CD4-positive, alpha-beta T cell (primary cell): Measurements from ENCODE around the gene CACHD1. TPM values are rescaled to one million over a fixed set of nuclear protein-coding genes. Genes with fewer than 3 reads are reported as not detected.

Experiments
- ATAC-seq: fragments of 200-7000 bp; cut with Tn5 transposase; one replicate; pipeline ENCODE4 v1.10.0; 2022; ENCODE audit warnings: mild to moderate bottlenecking; ENCODE audit not compliant: poor library complexity
- CTCF ChIA-PET: fragments of 350-600 bp; sonication (Branson Sonifier 250); formaldehyde crosslinking; loops from one replicate; lab custom pipeline; 2021; ENCODE audit warnings: antibody characterized with exemption, inconsistent platforms; lab: Charles Lee
- POLR2A ChIA-PET: fragments of 350-600 bp; sonication (Branson Sonifier 250); formaldehyde crosslinking; loops from one replicate; lab custom pipeline; 2021; ENCODE audit warnings: antibody characterized with exemption, inconsistent platforms; lab: Charles Lee
- DNase-seq, 14 experiments: peaks; one replicate each; pipeline ENCODE4 v3.0.0-alpha.2; 2013 to 2020; ENCODE audit warnings: mixed read lengths in 2 of 14
- H3K27ac ChIP-seq, 2 donors: one replicate each; pipeline versions ENCODE4 v1.5.1 to v1.7.0; 2013; ENCODE audit warnings: low read length in 2 of 2, low read depth in 1 of 2, mild to moderate bottlenecking in 1 of 2
- H3K27me3 ChIP-seq, 2 experiments: 1 replicate in 1 of 2; 2 replicates in 1 of 2; pipeline versions ENCODE4 v1.6.1 to v1.7.0; 2013; ENCODE audit warnings: low read length in 2 of 2, control low read depth in 1 of 2, mild to moderate bottlenecking in 1 of 2, moderate library complexity in 1 of 2; ENCODE audit not compliant: insufficient read depth in 2 of 2, control insufficient read depth in 1 of 2
- H3K36me3 ChIP-seq: one replicate; pipeline ENCODE4 v1.6.1; 2013; ENCODE audit warnings: low read length, control low read depth; ENCODE audit not compliant: insufficient read depth
- H3K4me1 ChIP-seq: one replicate; pipeline ENCODE4 v1.6.1; 2013; ENCODE audit warnings: low read length, control low read depth; ENCODE audit not compliant: insufficient read depth
- H3K4me3 ChIP-seq: one replicate; pipeline ENCODE4 v1.5.1; 2013; ENCODE audit warnings: mild to moderate bottlenecking, low read length, moderate library complexity
- H3K9me3 ChIP-seq, 2 experiments: 1 replicate in 1 of 2; 2 replicates in 1 of 2; pipeline versions ENCODE4 v1.6.1 to v1.7.0; 2013; ENCODE audit warnings: low read length in 2 of 2, mild to moderate bottlenecking in 2 of 2, control low read depth in 1 of 2, moderate library complexity in 1 of 2; ENCODE audit not compliant: control insufficient read depth in 1 of 2, insufficient read depth in 1 of 2
- H3K27ac Mint-ChIP-seq: one replicate; pipeline ENCODE4 v1.8.0; 2020; ENCODE audit warnings: mixed read lengths
- H3K27me3 Mint-ChIP-seq: one replicate; pipeline ENCODE4 v1.8.0; 2021; ENCODE audit warnings: mixed read lengths
- H3K36me3 Mint-ChIP-seq: one replicate; pipeline ENCODE4 v1.8.0; 2021; ENCODE audit warnings: low read depth, mixed read lengths
- H3K4me1 Mint-ChIP-seq: one replicate; pipeline ENCODE4 v1.8.0; 2021; ENCODE audit warnings: low read depth, mixed read lengths
- H3K4me3 Mint-ChIP-seq: one replicate; pipeline ENCODE4 v1.8.0; 2020; ENCODE audit warnings: mild to moderate bottlenecking, mixed read lengths
- H3K9me3 Mint-ChIP-seq: one replicate; pipeline ENCODE4 v1.8.0; 2020; ENCODE audit warnings: mixed read lengths
- CTCF ChIP-seq: fragments of 200-600 bp; IDR thresholded peaks from one replicate; pipeline ENCODE4 v1.8.0; 2022; ENCODE audit warnings: antibody characterized with exemption, mild to moderate bottlenecking
- intact Hi-C, 2 experiments: fragments of 100-400 bp; cut with DNase I in 1 of 2; cut with micrococcal nuclease in 1 of 2; formaldehyde crosslinking; loops; one replicate each; pipeline versions ENCODE4 v1.15.1 to v1.9.0; 2023 to 2025; cut with DNase I, micrococcal nuclease
- total RNA-seq, 174 experiments: library from RNA in 2 of 174; stranded (reverse) in 2 of 174; gene quantifications; one replicate each; pipeline ENCODE4 v1.2.3 and lab custom pipeline; 2021 to 2026

The CACHD1 gene
- total RNA-seq, 2 experiments from 2014 or later = 6.2 to 7.1 TPM

GRCh38 chr1:64568171-64568450 is 98.2 kb downstream of the CACHD1 start:
- H3K9me3 ChIP-seq = no peaks in the 10 kb centered on the region
- TF ChIP-seq CTCF = no peak
- Mint-ChIP-seq H3K4me3 (no peak overlapping the region), H3K27me3 (no peaks in the 10 kb centered on the region), H3K9me3 (no peaks in the 10 kb centered on the region), H3K36me3 (no peaks in the 10 kb centered on the region), H3K4me1 (no peaks in the 10 kb centered on the region), H3K27ac (no peak overlapping the region)
- no peaks in the 10 kb centered on the region for H3K4me1 ChIP-seq
- POLR2A ChIA-PET = no interaction called here
- ATAC-seq = no peak
- no peak overlapping the region for H3K4me3 ChIP-seq
- CTCF ChIA-PET = interaction anchor here (0.7 to 1.3 kb wide), 2 partner anchors 15 to 18 kb away, joined by 3 to 5 read pairs; no protein-coding TSS in a partner anchor
- no peaks in the 10 kb centered on the region for H3K36me3 ChIP-seq
- peaks cover 0 to 2% of the 10 kb centered on the region in 2 experiments for H3K27me3 ChIP-seq
- no peak overlapping the region for H3K27ac ChIP-seq
- intact Hi-C loops = no loop called here
- DNase-seq = no peak

- H3K27me3 ChIP-seq = peaks cover 0 to 2% of the 10 kb centered on the region in 2 experiments
- no peak overlapping the region for H3K27ac ChIP-seq
- no peak for TF ChIP-seq CTCF
- H3K27ac Mint-ChIP-seq = no peak overlapping the region
- no peaks in the 10 kb centered on the region for H3K36me3 ChIP-seq
- intact Hi-C loops = no loop called here
- no peaks in the 10 kb centered on the region for H3K27me3 Mint-ChIP-seq
- POLR2A ChIA-PET = no interaction called here
- H3K9me3 ChIP-seq = no peaks in the 10 kb centered on the region
- ATAC-seq (no peak), DNase-seq (no peak)
- no peak overlapping the region for H3K4me3 Mint-ChIP-seq
- CTCF ChIA-PET = no interaction called here
- no peak overlapping the region for H3K4me3 ChIP-seq
- H3K36me3 Mint-ChIP-seq = no peaks in the 10 kb centered on the region
- H3K9me3 Mint-ChIP-seq = no peaks in the 10 kb centered on the region
- no peaks in the 10 kb centered on the region for H3K4me1 ChIP-seq
- no peaks in the 10 kb centered on the region for H3K4me1 Mint-ChIP-seq
Observed at GRCh38 chr1:64569411-64569810, 99.5 kb downstream of the CACHD1 start.

- no peak for ATAC-seq
- no peak for DNase-seq
- Histone ChIP-seq H3K4me3 (no peak overlapping the region), H3K36me3 (no peaks in the 10 kb centered on the region), H3K4me1 (no peaks in the 10 kb centered on the region), H3K27ac (no peak overlapping the region), H3K27me3 (peaks cover 0 to under 1% of the 10 kb centered on the region in 2 experiments), H3K9me3 (no peaks in the 10 kb centered on the region)
- no peak for TF ChIP-seq CTCF
- H3K9me3 Mint-ChIP-seq = no peaks in the 10 kb centered on the region
- intact Hi-C loops = no loop called here
- ChIA-PET POLR2A (no interaction called here), CTCF (no interaction called here)
- H3K4me3 Mint-ChIP-seq = no peak overlapping the region
- H3K27me3 Mint-ChIP-seq = no peaks in the 10 kb centered on the region
- H3K36me3 Mint-ChIP-seq = no peaks in the 10 kb centered on the region
- no peaks in the 10 kb centered on the region for H3K4me1 Mint-ChIP-seq
- no peak overlapping the region for H3K27ac Mint-ChIP-seq
Observed at GRCh38 chr1:64570267-64570855, 100.4 kb downstream of the CACHD1 start.
